ENCODE data around the gene WHRN.
A peak's percentile ranks its signal among the peaks of the same experiment; 100 is the strongest.

Gene WHRN

DNA sequence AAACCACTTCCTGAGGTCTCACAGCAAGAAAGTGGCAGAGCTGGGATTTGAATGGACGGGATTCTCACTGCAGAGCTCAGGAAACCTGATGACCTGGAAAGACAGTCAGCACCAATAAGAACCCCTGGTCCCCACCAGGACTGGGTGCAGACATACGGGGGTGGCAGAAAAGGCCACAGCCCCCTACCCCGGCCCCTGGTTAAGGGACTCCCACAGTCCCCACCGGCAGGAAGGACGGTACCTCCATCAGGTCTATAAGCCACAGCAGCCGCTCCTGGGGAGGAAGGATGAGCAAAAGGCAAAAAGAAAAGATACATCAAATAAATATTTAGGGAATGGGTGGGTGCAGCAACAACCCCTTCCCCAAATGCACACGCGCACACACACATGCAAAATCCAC lies 85.5 kb downstream of the WHRN start:
- DNase-seq (ENCODE audit: low spot score) = no peak

DNA sequence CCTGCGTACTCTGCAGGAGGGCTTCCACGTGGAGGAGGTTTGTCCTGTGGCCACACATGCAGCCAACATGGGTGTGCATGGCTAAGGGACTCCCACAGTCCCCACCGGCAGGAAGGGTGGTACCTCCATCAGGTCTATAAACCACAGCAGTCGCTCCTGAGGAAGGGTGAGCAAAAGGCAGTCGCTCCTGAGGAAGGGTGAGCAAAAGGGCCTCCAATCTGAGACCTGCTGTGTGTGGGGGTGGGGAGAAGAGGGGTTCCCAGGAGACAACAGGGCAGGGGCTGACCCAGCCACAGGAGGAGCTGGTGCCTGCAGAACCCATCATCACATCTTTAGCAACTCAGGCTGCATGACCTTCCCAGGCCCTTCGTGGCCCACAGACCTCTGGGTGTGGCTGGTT lies 87.2 kb downstream of the WHRN start:
- DNase-seq (ENCODE audit: low spot score) = no peak

DNA sequence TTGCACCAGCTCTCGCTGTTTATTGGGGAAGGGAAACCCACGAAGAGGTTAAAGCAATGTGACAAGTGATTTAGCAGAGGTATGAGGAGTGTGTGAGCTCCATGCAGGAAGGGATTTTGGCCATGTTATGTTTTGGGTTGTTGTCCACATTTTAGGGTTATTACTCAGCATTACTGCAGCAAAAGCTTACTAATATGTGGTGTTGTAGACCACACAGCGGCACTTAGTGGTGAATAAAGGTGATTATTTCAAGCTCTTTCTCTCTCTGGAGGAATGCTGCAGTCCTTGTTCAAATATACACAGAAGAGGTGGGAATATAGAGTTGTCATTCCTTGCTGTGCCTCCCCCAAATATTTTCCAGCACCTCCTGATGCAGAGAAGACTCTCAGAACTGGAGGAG lies 87.8 kb downstream of the WHRN start:
- no peak for DNase-seq (ENCODE audit: low spot score)

DNA sequence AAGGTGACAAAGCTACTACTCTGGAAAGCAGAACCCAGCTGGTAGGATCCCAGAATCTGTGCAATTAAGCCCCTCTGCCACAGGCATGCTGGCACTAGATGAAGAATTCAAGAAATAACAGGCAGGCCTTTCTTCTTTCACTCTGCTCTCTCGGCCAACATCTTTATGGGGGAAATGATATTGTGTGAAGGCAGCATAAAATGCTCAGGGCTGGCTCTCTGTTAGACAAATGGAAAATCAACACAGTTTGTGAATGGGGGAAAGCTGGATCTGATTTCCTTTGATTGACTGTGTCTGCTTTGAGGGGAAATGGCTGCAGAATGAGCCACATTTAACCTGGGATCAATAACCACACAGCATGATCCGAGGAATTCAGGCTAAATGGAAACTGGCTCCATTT lies 88.4 kb downstream of the WHRN start:
- no peak for DNase-seq (ENCODE audit: low spot score)

DNA sequence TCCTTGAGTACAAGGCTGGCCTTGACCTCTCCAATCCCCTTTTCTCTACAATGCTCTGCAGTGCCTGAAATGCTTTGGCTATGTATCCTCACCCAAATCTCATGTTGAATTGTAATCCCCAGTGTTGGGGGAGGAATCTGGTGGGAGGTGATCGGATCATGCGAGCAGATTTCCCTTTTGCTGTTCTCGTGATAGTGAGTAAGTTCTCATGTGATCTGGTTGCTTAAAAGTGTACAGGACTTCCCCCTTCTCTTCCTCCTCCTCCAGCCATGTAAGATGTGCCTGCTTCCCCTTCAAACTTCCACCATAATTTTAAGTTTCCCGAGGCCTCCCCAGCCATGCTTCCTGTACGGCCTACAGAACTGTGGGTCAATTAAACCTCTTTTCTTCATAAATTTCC lies 89.0 kb downstream of the WHRN start:
- DNase-seq (ENCODE audit: low spot score) = no peak

DNA sequence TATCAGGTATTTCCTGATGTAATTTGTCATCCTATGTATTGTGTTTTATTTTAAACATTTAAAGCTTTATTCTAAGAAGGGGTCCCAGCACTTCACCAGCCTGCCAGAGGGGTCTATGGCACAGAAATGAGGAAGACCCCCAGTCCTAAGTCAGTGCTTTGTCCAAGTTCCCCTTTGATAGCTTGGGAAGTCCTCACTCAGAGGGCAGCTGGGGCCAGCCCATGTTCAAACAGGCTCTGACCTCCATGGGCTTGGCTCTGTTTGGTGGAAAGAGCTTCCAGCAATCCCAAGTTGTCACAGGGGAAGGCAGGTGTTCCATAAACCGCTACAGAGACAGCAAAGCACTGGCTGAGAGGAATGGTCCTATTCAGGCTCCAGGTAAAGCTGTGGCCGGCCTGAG lies 90.9 kb downstream of the WHRN start:
- no peak for DNase-seq (ENCODE audit: low spot score)

DNA sequence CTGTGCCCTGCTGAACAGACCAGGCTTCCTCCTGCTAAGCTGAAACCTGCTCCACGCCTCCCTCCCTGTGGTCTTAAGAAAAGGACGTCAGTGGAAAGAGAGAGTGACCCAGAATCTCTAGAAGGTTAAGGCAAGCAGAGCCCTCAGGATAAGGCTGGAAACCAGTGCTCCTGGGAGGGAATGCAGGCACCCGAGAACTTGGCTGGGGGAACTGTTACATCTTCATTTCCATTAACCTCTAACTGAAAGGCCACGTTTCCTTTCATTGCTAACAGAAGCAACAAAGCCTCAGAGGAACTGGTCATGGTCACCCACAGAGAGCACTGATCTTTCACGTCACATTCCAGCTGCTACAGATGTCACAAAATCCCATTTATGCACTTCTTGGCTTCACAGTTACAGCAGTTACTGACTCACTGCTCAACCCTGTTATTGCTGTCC lies 91.4 kb downstream of the WHRN start:
- DNase-seq (ENCODE audit: low spot score) = no peak

DNA sequence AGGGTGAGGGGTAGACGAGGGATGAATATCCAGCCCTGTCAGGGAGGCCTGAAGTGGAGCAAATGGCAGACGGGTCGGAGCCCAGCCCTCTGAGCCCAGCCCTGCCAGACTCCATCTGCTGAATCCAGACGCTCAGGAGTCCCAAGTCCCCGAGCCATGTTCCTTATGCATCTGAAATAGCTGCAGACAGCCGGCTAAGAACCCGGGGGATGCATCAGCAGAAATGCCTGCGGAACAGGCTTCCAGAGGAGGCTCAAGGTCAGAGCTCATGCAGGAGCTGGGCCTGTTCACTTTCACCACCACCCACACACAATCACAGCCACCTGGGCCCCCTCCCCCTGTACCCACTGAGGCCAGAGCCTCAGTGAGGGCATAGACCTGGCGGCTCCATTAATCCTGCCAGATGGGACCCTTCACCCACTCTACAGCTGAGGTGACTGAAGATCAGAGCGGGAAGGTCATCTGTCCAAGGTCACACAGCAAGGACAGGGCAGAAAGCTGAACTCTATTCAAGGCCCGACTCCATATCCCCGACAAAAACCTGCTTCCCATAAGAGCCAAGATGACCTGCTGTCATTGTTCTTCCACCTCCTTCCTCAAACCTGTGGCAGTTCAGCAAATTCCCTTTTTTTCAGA lies 93.1 kb downstream of the WHRN start:
- no peak for DNase-seq (ENCODE audit: low spot score)

DNA sequence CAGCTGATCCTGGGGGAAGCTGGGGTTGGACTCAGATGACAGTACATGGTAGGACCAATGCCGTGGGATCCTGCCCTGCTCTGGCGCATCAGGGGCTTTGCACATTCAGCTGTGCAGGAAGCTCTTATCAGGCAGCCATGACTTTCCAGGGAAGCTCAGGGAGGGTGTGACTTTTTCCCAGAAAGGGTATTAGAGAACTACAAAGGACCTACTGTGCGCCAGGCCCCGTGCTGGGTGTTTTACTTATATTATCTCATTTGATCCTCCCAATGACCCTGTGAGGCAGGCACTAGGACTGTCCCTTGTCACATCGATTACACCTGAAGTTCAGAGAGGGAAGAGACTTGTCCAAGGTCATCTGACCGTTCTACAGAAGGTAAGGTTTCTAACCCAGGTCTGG lies 93.8 kb downstream of the WHRN start:
- DNase-seq (ENCODE audit: low spot score) = no peak

DNA sequence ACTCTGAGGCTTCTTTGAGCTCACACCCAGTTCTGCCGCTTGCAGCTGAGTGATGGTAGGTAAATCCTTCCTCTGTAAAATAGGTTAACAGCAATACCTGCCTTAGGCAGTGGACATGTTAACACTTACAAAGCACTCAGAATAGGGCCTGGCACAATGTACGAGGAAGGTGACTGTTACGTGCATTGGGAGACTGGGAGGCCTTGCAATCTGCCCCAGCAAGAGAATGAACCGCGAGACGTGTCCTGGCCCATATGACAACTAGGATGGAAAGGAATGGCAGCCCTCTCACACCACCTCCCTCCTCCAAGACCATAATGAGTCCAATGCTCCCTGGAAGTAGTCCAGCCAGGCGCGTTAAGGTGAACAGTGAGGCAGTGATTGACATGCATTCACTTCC lies 94.4 kb downstream of the WHRN start:
- DNase-seq (ENCODE audit: low spot score) = no peak

DNA sequence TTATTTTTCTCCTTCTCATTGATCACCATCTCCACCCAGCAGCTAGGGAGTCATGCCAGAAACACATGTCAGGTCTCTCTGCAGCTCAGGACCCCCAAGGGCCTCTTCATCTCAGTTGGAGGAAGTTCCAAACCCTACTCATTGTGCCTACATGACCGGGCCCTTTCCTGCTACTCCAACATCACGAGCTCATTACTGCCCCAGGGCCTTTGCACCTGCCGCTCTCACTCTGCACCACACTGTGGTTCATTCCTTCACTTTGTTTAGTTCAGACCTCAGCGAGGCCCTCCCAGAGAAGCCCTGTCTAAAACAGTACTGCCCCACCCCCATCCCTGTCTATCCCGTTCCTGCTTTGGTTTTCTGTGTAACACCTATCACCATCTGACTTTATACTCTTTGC lies 95.4 kb downstream of the WHRN start:
- no peak for DNase-seq (ENCODE audit: low spot score)

DNA sequence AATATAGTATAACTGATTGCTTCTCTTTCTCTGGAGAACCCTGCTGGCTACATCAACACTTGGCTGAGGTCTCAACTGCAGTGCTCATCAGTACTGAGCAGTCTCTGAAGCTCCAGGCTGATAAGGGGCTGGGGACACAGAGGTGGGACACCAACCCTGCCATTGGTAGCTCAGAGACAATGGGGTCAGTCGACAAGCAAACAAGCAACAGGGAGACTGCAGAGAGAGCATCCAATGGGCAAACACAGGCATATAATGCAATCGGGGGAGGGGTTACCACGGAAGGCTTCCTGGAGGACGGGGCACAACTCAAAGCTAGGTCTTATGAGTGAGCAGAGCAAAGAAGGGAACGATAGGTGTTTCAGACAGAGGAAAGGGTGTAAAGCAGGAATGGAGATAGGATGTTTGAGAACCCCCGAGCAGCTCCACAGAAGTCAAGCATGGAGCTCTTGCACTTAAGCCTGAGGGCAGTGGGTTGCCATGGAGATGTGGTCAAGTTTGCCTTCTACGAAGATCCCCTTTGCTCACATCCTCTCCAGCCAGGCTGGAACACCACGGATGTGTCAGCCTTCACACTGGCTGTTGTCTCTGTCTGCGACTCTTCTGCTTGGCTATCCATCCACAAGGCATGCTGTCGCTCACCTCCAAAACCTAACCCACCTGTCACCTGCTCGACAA lies 96.0 kb downstream of the WHRN start:
- DNase-seq (ENCODE audit: low spot score) = no peak

DNA sequence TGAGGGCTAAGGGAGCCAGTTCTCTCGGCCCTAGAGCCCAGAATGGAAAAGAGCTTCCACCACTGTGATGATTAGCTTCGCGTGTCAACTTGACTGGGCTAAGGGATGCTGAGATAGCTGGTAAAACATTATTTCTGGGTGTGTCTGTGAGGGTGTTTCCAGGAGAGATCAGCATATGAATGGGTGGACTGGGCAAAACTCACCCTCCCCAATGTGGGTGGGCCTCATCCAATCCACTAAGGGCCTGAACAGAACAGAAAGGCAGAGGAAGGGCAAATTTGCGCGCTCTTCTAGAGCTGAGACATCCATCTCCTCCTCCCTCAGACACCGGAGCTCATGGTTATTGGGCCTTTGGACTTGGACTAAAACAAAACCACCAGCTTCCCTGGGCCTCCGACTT lies 96.6 kb downstream of the WHRN start:
- DNase-seq (ENCODE audit: low spot score) = no peak

DNA sequence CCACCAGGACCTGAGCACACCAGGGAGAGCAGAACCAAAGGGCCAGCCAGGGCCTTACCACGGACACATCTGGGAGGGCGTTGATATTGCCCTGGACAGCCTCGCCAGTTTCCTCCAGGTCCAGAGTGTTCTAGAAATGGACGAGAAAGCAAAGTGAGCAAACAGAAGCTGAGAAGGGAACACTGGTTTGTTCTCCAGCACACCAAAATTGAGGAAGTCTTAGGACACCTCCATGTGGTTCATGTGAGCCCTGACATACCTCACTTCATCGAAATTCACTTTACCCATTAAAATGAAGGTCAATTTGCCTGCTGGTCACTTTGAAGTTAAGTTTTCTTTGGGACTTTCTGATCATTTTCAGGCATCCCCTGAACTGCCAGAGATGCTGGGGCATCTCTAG lies 97.4 kb downstream of the WHRN start:
- no peak for DNase-seq (ENCODE audit: low spot score)

DNA sequence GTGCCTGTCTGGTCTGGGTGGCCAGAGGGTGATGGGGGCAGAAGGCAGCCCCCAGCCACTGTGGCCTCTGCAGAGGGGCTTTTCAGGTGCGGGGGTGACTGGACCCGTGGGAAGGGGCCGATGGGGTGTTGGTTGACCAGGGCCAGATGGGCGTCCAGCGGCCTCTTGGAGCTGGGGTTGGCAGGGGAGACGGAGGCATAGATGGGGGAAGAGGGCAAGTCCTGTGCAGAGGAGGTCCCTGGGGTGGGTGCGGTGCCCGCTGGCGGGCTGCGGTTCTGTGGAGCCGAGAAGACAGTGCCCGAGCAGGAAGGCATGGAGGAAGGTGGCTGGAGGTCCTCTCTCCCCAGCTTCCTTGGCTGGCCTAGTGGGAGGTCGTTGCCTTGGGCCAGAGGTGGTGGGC lies 98.8 kb downstream of the WHRN start:
- no peak for DNase-seq (ENCODE audit: low spot score)

DNA sequence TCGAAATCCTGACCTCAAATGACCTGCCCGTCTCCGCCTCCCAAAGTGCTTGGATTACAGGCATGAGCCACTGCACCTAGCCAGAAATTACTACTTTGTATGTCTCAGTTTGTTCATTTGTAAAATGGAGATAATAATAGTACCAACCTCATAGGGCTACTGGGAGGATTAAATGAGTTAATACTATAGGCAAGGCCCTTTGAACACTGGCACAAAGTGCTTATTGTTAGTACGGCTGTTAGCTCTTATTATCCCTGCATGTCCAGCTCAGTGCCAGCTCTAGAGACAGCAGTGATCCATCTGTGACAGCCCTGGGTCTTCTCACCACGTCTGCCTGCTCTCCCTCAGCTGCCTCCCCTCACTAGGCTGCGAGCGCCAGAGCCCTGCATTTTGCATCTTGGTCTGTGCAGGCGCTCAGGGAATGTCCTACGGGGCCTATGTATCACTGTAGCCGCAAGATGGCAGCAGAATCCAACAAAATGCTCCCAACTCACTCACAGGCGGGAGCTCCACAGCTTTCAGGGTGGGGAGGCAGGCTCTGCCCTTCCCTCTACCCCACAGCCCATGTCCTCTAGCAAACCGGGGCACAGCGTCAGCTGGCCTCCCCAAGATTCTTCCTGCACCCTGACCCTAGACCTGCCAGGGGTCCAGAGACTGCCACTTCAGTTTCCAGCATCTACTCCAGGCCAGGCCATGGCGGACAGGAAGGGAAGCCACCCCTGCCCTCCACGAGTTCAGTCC lies 99.8 kb downstream of the WHRN start:
- DNase-seq (ENCODE audit: low spot score) = peak; percentile 81

DNA sequence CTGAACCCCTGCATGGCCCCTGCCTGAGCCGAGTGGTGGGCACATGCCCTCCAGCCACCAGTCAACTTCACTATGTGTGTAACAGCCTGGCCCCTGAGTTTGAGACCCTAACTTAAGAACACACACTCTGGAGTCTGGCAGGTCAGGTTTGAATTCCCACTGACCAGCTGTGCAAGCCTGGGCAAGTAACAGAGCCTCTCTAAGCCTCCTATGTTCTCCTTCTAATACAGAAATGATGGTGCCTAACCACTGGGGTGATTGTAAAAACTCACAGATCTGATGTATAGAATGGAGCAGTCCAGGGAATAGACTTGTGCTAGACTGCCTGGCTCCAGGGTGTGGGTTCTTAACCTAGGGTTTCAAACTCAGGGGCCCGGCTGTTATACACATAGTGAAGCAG lies 100.7 kb downstream of the WHRN start:
- DNase-seq (ENCODE audit: low spot score) = no peak

DNA sequence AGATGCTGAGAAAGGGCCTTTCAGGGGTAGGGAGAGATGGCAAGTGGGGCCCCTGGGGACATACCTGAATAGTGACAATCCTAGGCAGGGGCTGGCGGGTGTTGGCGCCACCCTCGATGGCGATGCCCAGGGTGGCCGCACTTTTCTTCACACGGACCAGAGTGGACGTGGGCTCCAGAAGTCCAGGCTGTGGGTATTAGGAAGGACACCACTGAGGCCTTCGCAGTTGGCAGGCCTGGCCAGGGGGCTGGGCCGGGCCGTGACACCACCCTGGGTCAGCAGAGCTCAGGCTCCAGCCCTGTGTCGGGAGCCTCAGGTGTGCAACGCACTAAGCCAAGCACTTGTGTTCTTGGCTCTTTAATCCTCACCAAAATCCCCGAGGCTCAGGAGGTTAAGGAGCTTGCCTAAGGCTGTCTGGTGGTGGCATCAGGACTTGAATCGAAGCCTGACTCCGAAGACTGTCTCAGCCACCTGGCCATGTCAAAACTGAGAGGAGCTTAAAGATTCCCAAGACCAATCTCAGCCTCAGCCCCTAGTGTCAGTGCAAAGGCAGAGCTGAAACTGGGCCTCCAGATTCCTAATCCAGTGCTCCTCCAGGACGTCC lies 102.0 kb downstream of the WHRN start:
- no peak for DNase-seq (ENCODE audit: low spot score)

DNA sequence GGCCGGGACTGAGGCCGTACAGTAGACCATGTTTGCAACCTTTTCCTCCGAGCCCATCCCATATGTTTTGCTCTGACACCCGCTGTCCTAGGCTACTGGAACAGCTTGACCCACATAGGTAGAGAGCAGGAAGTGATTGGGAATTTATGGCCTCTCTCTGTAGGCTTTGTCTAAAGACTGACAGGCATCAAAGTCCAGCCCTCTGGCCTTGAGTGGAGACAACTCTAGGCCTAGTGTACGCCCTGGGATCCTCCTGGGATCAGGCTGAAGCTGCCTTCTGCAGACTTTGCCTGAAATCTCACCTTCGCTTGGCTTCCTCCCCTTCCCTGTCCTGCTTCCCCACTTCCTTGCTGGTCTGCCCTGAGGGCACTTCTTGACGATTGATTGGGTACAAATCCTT lies 103.9 kb downstream of the WHRN start:
- DNase-seq (ENCODE audit: low spot score) = no peak

DNA sequence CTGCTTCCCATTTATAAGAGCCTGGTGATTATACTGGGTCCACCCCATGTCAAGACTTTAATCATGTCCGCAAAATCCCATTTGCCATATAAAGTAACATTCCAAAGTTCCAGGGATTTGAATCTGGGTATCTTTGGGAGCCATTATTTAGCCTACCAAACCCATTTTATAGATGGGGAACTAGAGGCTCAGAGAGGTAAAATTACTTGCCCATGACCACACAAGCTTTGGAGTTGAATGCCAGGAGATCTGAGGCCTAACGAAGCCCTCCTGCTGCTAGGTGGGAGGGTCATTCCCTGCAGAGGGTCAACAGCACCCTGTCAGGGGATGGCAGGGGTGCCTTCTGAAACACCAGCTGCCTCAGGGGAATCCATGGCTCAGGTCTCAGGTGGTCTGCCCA lies 104.5 kb downstream of the WHRN start:
- no peak for DNase-seq (ENCODE audit: low spot score)

DNA sequence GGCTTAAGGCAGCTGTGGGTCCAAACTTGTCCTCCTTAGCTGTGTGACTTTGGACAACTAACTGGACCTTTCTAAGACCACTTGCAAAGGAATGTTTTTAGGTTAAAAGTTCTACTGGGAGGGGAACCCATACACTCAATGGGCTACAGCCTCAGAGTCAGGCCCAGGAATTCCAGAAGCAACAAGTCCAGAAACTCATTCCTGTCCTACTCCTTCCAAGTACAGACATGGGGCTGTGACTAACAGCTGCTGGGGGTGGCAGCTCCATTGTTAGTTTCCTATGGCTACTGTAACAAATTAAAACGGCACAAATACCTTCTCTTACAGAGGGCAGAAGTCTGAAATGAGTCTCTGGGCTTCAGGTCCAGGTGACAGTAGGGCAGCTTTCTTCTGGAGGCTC lies 105.1 kb downstream of the WHRN start:
- DNase-seq (ENCODE audit: low spot score) = no peak

DNA sequence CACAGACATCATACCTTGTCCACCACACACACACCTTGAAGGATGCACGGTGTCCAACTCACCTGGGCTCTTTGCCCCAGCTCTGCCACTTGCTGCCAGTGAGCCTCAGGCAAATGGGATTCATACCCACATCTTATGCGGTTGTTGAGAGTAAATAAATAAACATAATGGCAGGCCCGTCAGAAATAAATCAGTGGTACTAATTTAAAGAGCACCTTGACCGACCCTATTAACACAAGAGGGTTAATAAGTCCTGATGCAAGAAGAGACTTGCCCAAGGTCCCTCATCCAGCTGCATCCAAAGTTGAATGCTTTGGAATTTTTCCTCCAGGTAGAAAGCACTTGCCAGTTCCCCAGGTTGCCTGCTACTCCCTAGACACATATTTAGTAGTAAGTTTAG lies 105.9 kb downstream of the WHRN start:
- DNase-seq (ENCODE audit: low spot score) = no peak

Data from CD4-positive, alpha-beta T cell treated with Interleukin-15 for 4 hours (primary cell).